H1 (cell line): ENCODE data around the gene GPRIN1. TPM values are rescaled to one million over a fixed set of nuclear protein-coding genes. Genes with fewer than 3 reads are reported as not detected.

Experiments used
- CHD2 ChIP-seq: IDR thresholded peaks from 2 replicates; pipeline ENCODE4 v1.6.1; 2012; ENCODE audit warnings: low read length, improper control_type of control experiment
- CHD7 ChIP-seq: fragments of 300-600 bp; sonication (generic); IDR thresholded peaks from 2 replicates; pipeline ENCODE4 v1.7.1; 2012; ENCODE audit warnings: low read length, moderate library complexity, mild to moderate bottlenecking, inconsistent platforms; ENCODE audit not compliant: insufficient replicate concordance
- HDAC6 ChIP-seq: IDR thresholded peaks from one replicate; pipeline ENCODE4 v1.7.1; 2012; ENCODE audit warnings: low read depth, mild to moderate bottlenecking, inconsistent platforms, low read length, moderate library complexity
- JUND ChIP-seq: IDR thresholded peaks from 2 replicates; pipeline ENCODE4 v1.6.1; 2011; ENCODE audit warnings: mild to moderate bottlenecking, improper control_type of control experiment, low read length
- MAX ChIP-seq: IDR thresholded peaks from 2 replicates; pipeline ENCODE4 v1.6.1; 2012; ENCODE audit warnings: inconsistent platforms
- RAD21 ChIP-seq, 2 experiments: IDR thresholded peaks in 1 of 2; conservative IDR thresholded peaks in 1 of 2; 2 replicates each; pipeline ENCODE4 v1.6.1; 2011; ENCODE audit warnings: low read depth in 2 of 2, low read length in 2 of 2, improper control_type of control experiment in 1 of 2, inconsistent platforms in 1 of 2, mild to moderate bottlenecking in 1 of 2, moderate library complexity in 1 of 2
- SUZ12 ChIP-seq: fragments of 200-600 bp; sonication (generic); IDR thresholded peaks from 2 replicates; pipeline ENCODE4 v1.6.1; 2012; ENCODE audit warnings: mild to moderate bottlenecking, inconsistent platforms, low read length, moderate library complexity, mixed read lengths
- polyA plus RNA-seq, 7 experiments: library from polyadenylated mRNA; depleted of rRNA in 3 of 7; stranded (reverse) in 5 of 7; unstranded in 2 of 7; fragments of >200 nt in 5 of 7; fragments of 200-250 nt in 2 of 7; gene quantifications; 1 replicate in 5 of 7; 2 replicates in 1 of 7; 4 replicates in 1 of 7; pipeline versions ENCODE4 v1.2.1 to v1.2.3, GENCODE V29; 2011 to 2013; ENCODE audit warnings: missing spikeins in 2 of 7, mixed read lengths in 2 of 7
- total RNA-seq: library from RNA; stranded (reverse); fragmentation: NEBNext Ultra II Directional; extraction: Animal tissue kit (Norgen Biotek cat#: 25700); gene quantifications from 2 replicates; pipeline ENCODE4 v1.2.1, GENCODE V29; 2021

Gene GPRIN1
- total and polyA plus RNA-seq, 2 of the 8 experiments (the other 6 are each of a cell fraction or from before 2014, with no cell fraction given) = 3.3 to 12.0 TPM

- TF ChIP-seq MAX = no peak
- no peak for TF ChIP-seq HDAC6
- TF ChIP-seq SUZ12 = no peak
- TF ChIP-seq CHD2 = no peak
- TF ChIP-seq JUND = no peak
- TF ChIP-seq RAD21 (IDR thresholded peaks at IDR 0.05 in 1 of 2, conservative IDR thresholded peaks at IDR 0.05 in 1 of 2; ENCODE audit: low read depth in 2 of 2, low read length in 2 of 2) = no peak
- no peak for TF ChIP-seq CHD7
Observed at GRCh38 chr5:176575066-176575465, 34.9 kb downstream of the GPRIN1 start (continued).
